COR-L47 (cell line): Measurements from ENCODE around the gene GHRL.

Experiments
- DNase-seq: peaks from one replicate; lab custom pipeline; 2025; lab: John Stamatoyannopoulos, UW

The GHRL gene

GRCh38 chr3:10327592-10327991 lies 34.8 kb upstream of the GHRL start:
- DNase-seq, result no peak

- DNase-seq, result no peak
Measured at GRCh38 chr3:10322352-10322710, 29.6 kb upstream of the GHRL start.

- no peak for DNase-seq
Measured at GRCh38 chr3:10321630-10322351, 29.0 kb upstream of the GHRL start.

- DNase-seq, result no peak
Measured at GRCh38 chr3:10320320-10320677, 27.6 kb upstream of the GHRL start.

GRCh38 chr3:10319804-10320203 lies 27.1 kb upstream of the GHRL start:
- no peak for DNase-seq

- no peak for DNase-seq
Measured at GRCh38 chr3:10319251-10319650, 26.5 kb upstream of the GHRL start.

- DNase-seq, result no peak
Measured at GRCh38 chr3:10317961-10318350, 25.2 kb upstream of the GHRL start.

GRCh38 chr3:10317311-10317960 lies 24.7 kb upstream of the GHRL start:
- DNase-seq, result no peak

GRCh38 chr3:10315771-10316344 lies 23.1 kb upstream of the GHRL start:
- DNase-seq, result no peak

- no peak for DNase-seq
Measured at GRCh38 chr3:10315101-10315500, 22.4 kb upstream of the GHRL start.

- no peak for DNase-seq
Measured at GRCh38 chr3:10312861-10313260, 20.1 kb upstream of the GHRL start.

GRCh38 chr3:10312391-10312790 lies 19.6 kb upstream of the GHRL start:
- no peak for DNase-seq

GRCh38 chr3:10311710-10312109 lies 19.0 kb upstream of the GHRL start:
- DNase-seq, result no peak

GRCh38 chr3:10310578-10310977 lies 17.8 kb upstream of the GHRL start:
- DNase-seq, result no peak

- DNase-seq, result no peak
Measured at GRCh38 chr3:10309736-10310135, 17.0 kb upstream of the GHRL start.

- no peak for DNase-seq
Measured at GRCh38 chr3:10308678-10309077, 15.9 kb upstream of the GHRL start.

GRCh38 chr3:10306156-10306555 lies 13.4 kb upstream of the GHRL start:
- no peak for DNase-seq

- no peak for DNase-seq
Measured at GRCh38 chr3:10305331-10305902, 12.7 kb upstream of the GHRL start.

- DNase-seq, result no peak
Measured at GRCh38 chr3:10304905-10305304, 12.2 kb upstream of the GHRL start.

GRCh38 chr3:10303785-10304184 lies 11.0 kb upstream of the GHRL start:
- no peak for DNase-seq

- no peak for DNase-seq
Measured at GRCh38 chr3:10303105-10303504, 10.4 kb upstream of the GHRL start.

- DNase-seq, result no peak
Measured at GRCh38 chr3:10300087-10300486, 7.3 kb upstream of the GHRL start.

- DNase-seq, result no peak
Measured at GRCh38 chr3:10299679-10300078, 6.9 kb upstream of the GHRL start.
